HepG2 (cell line): ENCODE results near the gene CPT1A. TPM values are rescaled to one million over a fixed set of nuclear protein-coding genes. Genes with fewer than 3 reads are reported as not detected.

ENCODE experiments used
- ATAC-seq: fragments of 200-7000 bp; cut with Tn5 transposase; 3 replicates; pipeline ENCODE4 v1.9.1; 2020; ENCODE audit warnings: mild to moderate bottlenecking, moderate library complexity
- BruUV-seq: library from RNA; stranded (reverse); fragments of 400-500 nt; replicated peaks from 2 replicates; lab custom pipeline; 2021; lab: Mats Ljungman, UMichigan
- CTCF ChIA-PET: fragments of 300-600 bp; formaldehyde crosslinking; extraction: SDS; loops from one replicate; lab custom pipeline; 2021; ENCODE audit warnings: low total read pairs, inconsistent platforms, low intra/inter-chr PET ratio; lab: Yijun Ruan, JAX
- POLR2A ChIA-PET: fragments of 350-600 bp; sonication (Branson Sonifier 250); formaldehyde crosslinking; loops from one replicate; lab custom pipeline; 2020; ENCODE audit warnings: antibody characterized with exemption, inconsistent platforms; lab: Yijun Ruan, JAX
- DNase-seq: peaks from one replicate; pipeline ENCODE4 v3.0.0-alpha.2; 2015; ENCODE audit warnings: low spot score
- FAIRE-seq: peaks from 3 replicates; lab custom pipeline; 2011; peaks lifted over from hg19 to GRCh38; lab: Jason Lieb, UNC
- H2AFZ ChIP-seq: one replicate; pipeline ENCODE4 v1.6.1; 2011; ENCODE audit warnings: low read length, inconsistent platforms
- H3K27ac ChIP-seq: fragments of 300-600 bp; 3 replicates; pipeline ENCODE4 v1.8.0; 2011; ENCODE audit warnings: mixed run types, mild to moderate bottlenecking, mixed read lengths, low read length, inconsistent platforms; ENCODE audit not compliant: insufficient read depth; ENCODE audit errors: extremely low read length
- H3K27me3 ChIP-seq, 2 experiments: fragments of 200-600 bp in 1 of 2; 2 replicates in 1 of 2; 3 replicates in 1 of 2; pipeline versions ENCODE4 v1.6.0 to v1.8.0; 2011; ENCODE audit warnings: low read length in 2 of 2, mild to moderate bottlenecking in 2 of 2, moderate library complexity in 2 of 2, inconsistent platforms in 1 of 2; ENCODE audit not compliant: insufficient read depth in 2 of 2, control insufficient read depth in 1 of 2
- H3K36me3 ChIP-seq, 2 experiments: fragments of 200-600 bp in 1 of 2; replicated peaks in 1 of 2; 2 replicates in 1 of 2; 3 replicates in 1 of 2; pipeline versions ENCODE4 v1.5.1 to v1.8.0; 2011; ENCODE audit warnings: low read length in 2 of 2, inconsistent platforms in 1 of 2; ENCODE audit not compliant: insufficient read depth in 2 of 2, control insufficient read depth in 1 of 2
- H3K4me1 ChIP-seq: 2 replicates; pipeline ENCODE4 v1.5.1; 2012; ENCODE audit warnings: low read length, inconsistent platforms; ENCODE audit not compliant: insufficient read depth
- H3K4me2 ChIP-seq: 2 replicates; pipeline ENCODE4 v1.6.0; 2011; ENCODE audit warnings: low read depth, low read length, inconsistent platforms
- H3K4me3 ChIP-seq, 3 experiments: fragments of 200-600 bp in 1 of 3; sonication (generic), shearing (Covaris generic) in 1 of 3; replicated peaks in 1 of 3; 2 replicates each; pipeline ENCODE4 v1.5.1; 2011 to 2016; ENCODE audit warnings: low read length in 3 of 3, inconsistent platforms in 2 of 3, low read depth in 2 of 3, mild to moderate bottlenecking in 2 of 3, control low read depth in 1 of 3, mixed read lengths in 1 of 3; ENCODE audit not compliant: insufficient read depth in 1 of 3
- H3K79me2 ChIP-seq: one replicate; pipeline ENCODE4 v1.6.1; 2011; ENCODE audit warnings: low read length, inconsistent platforms; ENCODE audit not compliant: insufficient read depth
- H3K9ac ChIP-seq: 2 replicates; pipeline ENCODE4 v1.6.0; 2011; ENCODE audit warnings: mild to moderate bottlenecking, low read depth, low read length, inconsistent platforms; ENCODE audit not compliant: insufficient read depth
- H3K9me3 ChIP-seq: 2 replicates; pipeline ENCODE4 v1.5.1; 2012; ENCODE audit warnings: mild to moderate bottlenecking, low read length
- H4K20me1 ChIP-seq: 2 replicates; pipeline ENCODE4 v1.6.0; 2011; ENCODE audit warnings: inconsistent platforms, mild to moderate bottlenecking, low read length, moderate library complexity; ENCODE audit not compliant: insufficient read depth
- CREBL2 ChIP-seq: sonication (generic); formaldehyde crosslinking; IDR thresholded peaks from 2 replicates; pipeline ENCODE4 v1.8.1; 2023; ENCODE audit warnings: missing genetic modification reagents, mild to moderate bottlenecking, borderline replicate concordance
- HOXA3 ChIP-seq: sonication (generic); formaldehyde crosslinking; IDR thresholded peaks from 2 replicates; pipeline ENCODE4 v1.5.0; 2020; ENCODE audit warnings: missing genetic modification reagents
- JUN ChIP-seq: sonication (generic); formaldehyde crosslinking; IDR thresholded peaks from 2 replicates; pipeline ENCODE4 v1.4.0; 2020; ENCODE audit warnings: mild to moderate bottlenecking, missing genetic modification reagents
- KLF15 ChIP-seq: sonication (generic); formaldehyde crosslinking; IDR thresholded peaks from 2 replicates; pipeline ENCODE4 v1.8.1; 2023; ENCODE audit warnings: borderline replicate concordance, mild to moderate bottlenecking, inconsistent platforms, missing genetic modification reagents, mixed read lengths
- MAZ ChIP-seq, 2 experiments: sonication (generic) in 1 of 2; formaldehyde crosslinking in 1 of 2; IDR thresholded peaks; 2 replicates each; pipeline versions ENCODE4 v1.5.0 to v1.6.1; 2012 to 2020; ENCODE audit warnings: low read depth in 2 of 2, mild to moderate bottlenecking in 2 of 2, borderline replicate concordance in 1 of 2, improper control_type of control experiment in 1 of 2, low read length in 1 of 2, missing genetic modification reagents in 1 of 2, moderate library complexity in 1 of 2
- NBN ChIP-seq: fragments of 450-650 bp; conservative IDR thresholded peaks from 2 replicates; pipeline ENCODE4 v1.6.1; 2017
- SP5 ChIP-seq: IDR thresholded peaks from 2 replicates; pipeline ENCODE4 v1.6.1; 2016; ENCODE audit warnings: low read depth, borderline replicate concordance
- STAT5B ChIP-seq: sonication (generic); formaldehyde crosslinking; IDR thresholded peaks from 2 replicates; pipeline ENCODE4 v1.4.0; 2020; ENCODE audit warnings: missing genetic modification reagents
- ZC3H4 ChIP-seq: sonication (generic); formaldehyde crosslinking; IDR thresholded peaks from 2 replicates; pipeline ENCODE4 v1.4.0; 2020; ENCODE audit warnings: missing genetic modification reagents, borderline replicate concordance
- ZNF550 ChIP-seq: sonication (generic); formaldehyde crosslinking; IDR thresholded peaks from 2 replicates; pipeline ENCODE4 v1.4.0; 2020; ENCODE audit warnings: mild to moderate bottlenecking, missing genetic modification reagents, borderline replicate concordance
- ZNF646 ChIP-seq: sonication (generic); formaldehyde crosslinking; IDR thresholded peaks from 2 replicates; pipeline ENCODE4 v1.9.0; 2021; ENCODE audit warnings: mild to moderate bottlenecking, missing genetic modification reagents
- WGBS: methylation state at CpG from one replicate; pipeline ENCODE4 v1.1.6; 2017; ENCODE audit warnings: low lambda C conversion rate; 5-methylcytosine and 5-hydroxymethylcytosine counted together
- in situ Hi-C: cut with HindIII; loops from 2 replicates; pipeline ENCODE4 v1.10.0; 2017; ENCODE audit warnings: low pct_unique_long_range_greater_than_20kb; ENCODE audit not compliant: extremely low pct_ligation_motif_present
- intact Hi-C: fragments of 100-400 bp; cut with micrococcal nuclease; formaldehyde crosslinking; loops from one replicate; pipeline ENCODE4 v1.10.0; 2022; ENCODE audit not compliant: unreplicated experiment
- polyA plus RNA-seq, 8 experiments: library from polyadenylated mRNA; depleted of rRNA in 3 of 8; stranded (reverse) in 7 of 8; unstranded in 1 of 8; fragments of >200 nt; fragmentation: Illumina TruSeq in 4 of 8; extraction: Trizol in 4 of 8; gene quantifications; 2 replicates each; pipeline versions ENCODE4 v1.2.1 to v1.2.3, GENCODE V29; 2011 to 2016; ENCODE audit warnings: low read depth in 4 of 8, missing spikeins in 1 of 8, mixed read lengths in 1 of 8; ENCODE audit not compliant: insufficient read depth in 1 of 8
- total RNA-seq, 5 experiments: library from RNA; depleted of rRNA; stranded (reverse); fragments of >200 nt; fragmentation: Illumina TruSeq; extraction: Trizol; gene quantifications; 2 replicates each; pipeline ENCODE4 v1.2.3, GENCODE V29; 2016; ENCODE audit warnings: low read depth in 1 of 5

CPT1A gene
- total and polyA plus RNA-seq, 2 of the 13 experiments (the other 11 are each of a cell fraction or from before 2014, with no cell fraction given) = 7.0 to 7.1 TPM

- Histone ChIP-seq H3K27ac (no peak overlapping the region), H2AFZ (no peak overlapping the region), H3K36me3 (peaks cover 4% of the 10 kb centered on the region in 2 experiments; a peak in 2 of 5 replicates), H3K9me3 (no peaks in the 10 kb centered on the region), H3K27me3 (no peaks in the 10 kb centered on the region), H3K4me2 (no peak overlapping the region), H3K4me1 (no peaks in the 10 kb centered on the region), H3K4me3 (no peak overlapping the region), H4K20me1 (peaks cover 16% of the 10 kb centered on the region; the same call in 1 of the 2 replicates), H3K9ac (no peak overlapping the region), H3K79me2 (no peaks in the 10 kb centered on the region)
- DNase-seq (no peak), FAIRE-seq (no peak), ATAC-seq (no peak)
- CTCF ChIA-PET = no interaction called here
- intact Hi-C loops = no loop called here
- in situ Hi-C loops = no loop called here
- TF ChIP-seq HOXA3 (no peak), ZNF550 (CRISPR knock-in tag) (no peak), SP5 (no peak), NBN (no peak), ZC3H4 (CRISPR knock-in tag) (no peak), CREBL2 (CRISPR knock-in tag) (no peak)
- 93% methylated on average over 19 of the region's 22 CpGs for WGBS
- POLR2A ChIA-PET = no interaction called here
- BruUV-seq = no TSS peak
These were observed 25.4 kb downstream of the CPT1A start for GRCh38 chr11:68816251-68816776.

- CTCF ChIA-PET = no interaction called here
- peaks cover 4% of the 10 kb centered on the region in 2 experiments; a peak in 3 of 5 replicates for H3K36me3 ChIP-seq
- no peak for FAIRE-seq
- H4K20me1 ChIP-seq = peaks cover 14% of the 10 kb centered on the region; the same call in 1 of the 2 replicates
- H3K27me3 ChIP-seq = no peaks in the 10 kb centered on the region
- no peak for ATAC-seq
- no peak for TF ChIP-seq ZNF646 (CRISPR knock-in tag)
- TF ChIP-seq KLF15 (CRISPR knock-in tag) = no peak
- TF ChIP-seq JUN (CRISPR knock-in tag) = no peak
- no peak for TF ChIP-seq MAZ (IDR thresholded peaks at IDR 0.05; ENCODE audit: borderline replicate concordance, low read depth, low read length)
- TF ChIP-seq MAZ (CRISPR knock-in tag; IDR thresholded peaks at IDR 0.05; ENCODE audit: low read depth) = no peak
- TF ChIP-seq STAT5B = no peak
- H3K79me2 ChIP-seq = no peaks in the 10 kb centered on the region
- BruUV-seq = no TSS peak
- H3K4me2 ChIP-seq = no peak overlapping the region
- in situ Hi-C loops (no loop called here), intact Hi-C loops (no loop called here)
- POLR2A ChIA-PET = no interaction called here
- WGBS = 95% methylated on average over 10 of the region's 11 CpGs
- no peak overlapping the region for H2AFZ ChIP-seq
- no peak for DNase-seq
- no peak overlapping the region for H3K27ac ChIP-seq
- H3K9ac ChIP-seq = no peak overlapping the region
- no peak overlapping the region for H3K4me3 ChIP-seq
- no peaks in the 10 kb centered on the region for H3K4me1 ChIP-seq
- H3K9me3 ChIP-seq = no peaks in the 10 kb centered on the region
These were observed 27.9 kb downstream of the CPT1A start for GRCh38 chr11:68813773-68814172.
